Measurements from ENCODE around the gene TNS2.

Gene TNS2

GRCh38 chr12:53064613-53065436, 15.0 kb downstream of the TNS2 start:
- in situ Hi-C loops (cut with HindIII; ENCODE audit: low pct_ligation_motif_present, low pct_unique_long_range_greater_than_20kb, low sequenced_read_pairs) = no loop called here
- DNase-seq = no peak

- in situ Hi-C loops (cut with HindIII; ENCODE audit: low pct_ligation_motif_present, low pct_unique_long_range_greater_than_20kb, low sequenced_read_pairs) = no loop called here
- no peak for DNase-seq
Measured at GRCh38 chr12:53065470-53065869, 15.6 kb downstream of the TNS2 start.

GRCh38 chr12:53065975-53066931, 16.4 kb downstream of the TNS2 start:
- peak; percentile 86 for DNase-seq
- in situ Hi-C loops (cut with HindIII; ENCODE audit: low pct_ligation_motif_present, low pct_unique_long_range_greater_than_20kb, low sequenced_read_pairs) = no loop called here

GRCh38 chr12:53067074-53067992, 17.5 kb downstream of the TNS2 start:
- no peak for DNase-seq
- in situ Hi-C loops (cut with HindIII; ENCODE audit: low pct_ligation_motif_present, low pct_unique_long_range_greater_than_20kb, low sequenced_read_pairs) = no loop called here

- in situ Hi-C loops (cut with HindIII; ENCODE audit: low pct_ligation_motif_present, low pct_unique_long_range_greater_than_20kb, low sequenced_read_pairs) = no loop called here
- no peak for DNase-seq
Measured at GRCh38 chr12:53067993-53068770, 18.3 kb downstream of the TNS2 start.

- in situ Hi-C loops (cut with HindIII; ENCODE audit: low pct_ligation_motif_present, low pct_unique_long_range_greater_than_20kb, low sequenced_read_pairs) = no loop called here
- no peak for DNase-seq
Measured at GRCh38 chr12:53068811-53069585, 19.1 kb downstream of the TNS2 start.

GRCh38 chr12:53069621-53070410, 20.0 kb downstream of the TNS2 start:
- in situ Hi-C loops (cut with HindIII; ENCODE audit: low pct_ligation_motif_present, low pct_unique_long_range_greater_than_20kb, low sequenced_read_pairs) = no loop called here
- DNase-seq = no peak

- no peak for DNase-seq
- in situ Hi-C loops (cut with HindIII; ENCODE audit: low pct_ligation_motif_present, low pct_unique_long_range_greater_than_20kb, low sequenced_read_pairs) = no loop called here
Measured at GRCh38 chr12:53070877-53071492, 21.1 kb downstream of the TNS2 start.

GRCh38 chr12:53071591-53072551, 22.0 kb downstream of the TNS2 start:
- in situ Hi-C loops (cut with HindIII; ENCODE audit: low pct_ligation_motif_present, low pct_unique_long_range_greater_than_20kb, low sequenced_read_pairs) = no loop called here
- no peak for DNase-seq

GRCh38 chr12:53073881-53074280, 24.0 kb downstream of the TNS2 start:
- in situ Hi-C loops (cut with HindIII; ENCODE audit: low pct_ligation_motif_present, low pct_unique_long_range_greater_than_20kb, low sequenced_read_pairs) = no loop called here
- DNase-seq = no peak

GRCh38 chr12:53074283-53074998, 24.6 kb downstream of the TNS2 start:
- in situ Hi-C loops (cut with HindIII; ENCODE audit: low pct_ligation_motif_present, low pct_unique_long_range_greater_than_20kb, low sequenced_read_pairs) = no loop called here

GRCh38 chr12:53074999-53075370, 25.1 kb downstream of the TNS2 start:
- in situ Hi-C loops (cut with HindIII; ENCODE audit: low pct_ligation_motif_present, low pct_unique_long_range_greater_than_20kb, low sequenced_read_pairs) = no loop called here
- no peak for DNase-seq

More at GRCh38 chr12:53074283-53074998, 24.6 kb downstream of the TNS2 start:
- DNase-seq = no peak

- in situ Hi-C loops (cut with HindIII; ENCODE audit: low pct_ligation_motif_present, low pct_unique_long_range_greater_than_20kb, low sequenced_read_pairs) = no loop called here
- DNase-seq = no peak
Measured at GRCh38 chr12:53076461-53076860, 26.6 kb downstream of the TNS2 start.

GRCh38 chr12:53077030-53077429, 27.2 kb downstream of the TNS2 start:
- DNase-seq = no peak

More at GRCh38 chr12:53077030-53077429, 27.2 kb downstream of the TNS2 start:
- in situ Hi-C loops (cut with HindIII; ENCODE audit: low pct_ligation_motif_present, low pct_unique_long_range_greater_than_20kb, low sequenced_read_pairs) = no loop called here
